Retinal pigment epithelial cell (primary cell): ENCODE results near the gene SLC29A1.
A peak's percentile ranks its signal among the peaks of the same experiment; 100 is the strongest.

Experiments used
- DNase-seq: peaks from one replicate; pipeline ENCODE4 v3.0.0-alpha.2; 2010; ENCODE audit warnings: low read depth
- H3K4me3 ChIP-seq: 2 replicates; pipeline ENCODE4 v1.5.1; 2011; ENCODE audit warnings: mild to moderate bottlenecking, low read length, control low read depth, moderate library complexity
- TF ChIP-seq, protein P1 (sequence below): conservative IDR thresholded peaks from 2 replicates; pipeline ENCODE4 v1.5.1; 2011; ENCODE audit warnings: low read depth, low read length, control low read depth, inconsistent platforms

SLC29A1 gene

DNA sequence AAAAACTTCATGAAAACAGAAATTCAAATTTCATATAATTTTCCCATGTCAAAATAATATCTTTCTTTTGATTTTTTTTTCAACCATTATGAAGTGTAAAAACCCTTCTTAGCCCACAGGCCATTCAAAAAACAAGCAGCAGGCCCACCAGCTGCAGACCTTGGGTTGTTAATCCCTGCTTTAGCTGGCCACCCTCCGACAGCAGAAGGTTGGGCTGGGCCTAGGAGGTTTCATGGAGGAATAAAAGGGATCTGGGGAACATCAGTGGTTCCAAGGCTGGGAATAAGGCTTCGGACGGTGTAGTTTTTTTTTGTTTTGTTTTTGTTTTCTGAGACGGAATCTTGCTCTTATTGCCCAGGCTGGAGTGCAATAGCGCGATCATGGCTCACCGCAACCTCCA lies 19.9 kb downstream of the SLC29A1 start:
- TF ChIP-seq, protein P1, sequence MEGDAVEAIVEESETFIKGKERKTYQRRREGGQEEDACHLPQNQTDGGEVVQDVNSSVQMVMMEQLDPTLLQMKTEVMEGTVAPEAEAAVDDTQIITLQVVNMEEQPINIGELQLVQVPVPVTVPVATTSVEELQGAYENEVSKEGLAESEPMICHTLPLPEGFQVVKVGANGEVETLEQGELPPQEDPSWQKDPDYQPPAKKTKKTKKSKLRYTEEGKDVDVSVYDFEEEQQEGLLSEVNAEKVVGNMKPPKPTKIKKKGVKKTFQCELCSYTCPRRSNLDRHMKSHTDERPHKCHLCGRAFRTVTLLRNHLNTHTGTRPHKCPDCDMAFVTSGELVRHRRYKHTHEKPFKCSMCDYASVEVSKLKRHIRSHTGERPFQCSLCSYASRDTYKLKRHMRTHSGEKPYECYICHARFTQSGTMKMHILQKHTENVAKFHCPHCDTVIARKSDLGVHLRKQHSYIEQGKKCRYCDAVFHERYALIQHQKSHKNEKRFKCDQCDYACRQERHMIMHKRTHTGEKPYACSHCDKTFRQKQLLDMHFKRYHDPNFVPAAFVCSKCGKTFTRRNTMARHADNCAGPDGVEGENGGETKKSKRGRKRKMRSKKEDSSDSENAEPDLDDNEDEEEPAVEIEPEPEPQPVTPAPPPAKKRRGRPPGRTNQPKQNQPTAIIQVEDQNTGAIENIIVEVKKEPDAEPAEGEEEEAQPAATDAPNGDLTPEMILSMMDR: no peak
- DNase-seq: no peak
- no peak overlapping the region for H3K4me3 ChIP-seq

DNA sequence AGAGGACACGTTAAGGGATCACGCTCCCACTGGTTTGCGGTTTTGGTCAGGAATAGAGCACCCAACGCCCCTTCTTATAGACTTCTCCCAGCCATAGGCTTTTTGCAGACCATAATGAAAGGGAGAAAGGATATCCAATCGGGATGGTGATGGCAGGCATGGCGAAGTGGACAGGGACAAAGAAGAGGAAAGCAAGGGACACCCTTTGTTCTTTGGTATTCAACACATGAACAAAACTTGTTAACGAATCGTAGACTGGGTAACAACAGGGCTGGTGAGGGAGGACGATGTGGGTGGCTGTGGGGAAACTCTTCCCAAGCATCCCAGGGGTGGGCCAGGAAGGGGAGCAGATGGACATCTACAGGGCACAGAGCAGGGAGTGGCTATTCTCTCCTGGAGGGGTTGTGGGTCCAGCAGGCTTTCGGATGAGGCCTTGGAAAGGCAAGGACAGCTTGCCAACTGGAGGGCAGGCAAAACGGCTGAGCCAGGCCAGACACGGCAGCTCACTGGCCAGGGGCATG lies 22.1 kb downstream of the SLC29A1 start:
- H3K4me3 ChIP-seq: peak overlapping the region; percentile 100
- DNase-seq: no peak
- TF ChIP-seq, protein P1: no peak

DNA sequence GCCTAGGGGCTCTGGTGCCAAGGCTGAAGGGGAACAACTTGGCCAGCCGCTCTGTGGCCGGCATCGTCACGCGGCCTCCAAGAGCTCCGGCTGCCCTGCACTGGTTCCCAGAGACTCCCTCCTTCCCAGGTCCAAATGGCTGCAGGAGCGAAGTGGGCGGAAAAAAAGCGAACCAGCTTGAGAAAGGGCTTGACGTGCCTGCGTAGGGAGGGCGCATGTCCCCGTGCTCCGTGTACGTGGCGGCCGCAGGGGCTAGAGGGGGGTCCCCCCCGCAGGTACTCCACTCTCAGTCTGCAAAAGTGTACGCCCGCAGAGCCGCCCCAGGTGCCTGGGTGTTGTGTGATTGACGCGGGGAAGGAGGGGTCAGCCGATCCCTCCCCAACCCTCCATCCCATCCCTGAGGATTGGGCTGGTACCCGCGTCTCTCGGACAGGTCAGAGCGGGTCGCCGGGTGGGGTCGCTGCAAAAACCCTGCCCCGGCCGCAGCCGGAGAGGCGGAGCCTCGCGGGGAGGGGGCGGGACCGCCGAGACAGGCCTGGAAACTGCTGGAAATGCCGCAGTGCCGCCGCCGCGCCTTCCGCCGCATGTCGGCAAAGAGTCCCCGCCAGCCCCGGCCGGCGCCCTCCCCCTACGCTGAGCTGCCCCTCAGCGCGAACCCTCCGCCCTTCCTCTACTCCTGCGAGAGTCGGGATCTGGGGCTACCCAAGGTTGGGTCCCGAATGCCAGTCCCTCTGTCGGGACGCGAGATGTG lies 22.7 kb downstream of the SLC29A1 start:
- H3K4me3 ChIP-seq: peak overlapping the region; percentile 100
- TF ChIP-seq, protein P1: peak; percentile 24
- DNase-seq: no peak

DNA sequence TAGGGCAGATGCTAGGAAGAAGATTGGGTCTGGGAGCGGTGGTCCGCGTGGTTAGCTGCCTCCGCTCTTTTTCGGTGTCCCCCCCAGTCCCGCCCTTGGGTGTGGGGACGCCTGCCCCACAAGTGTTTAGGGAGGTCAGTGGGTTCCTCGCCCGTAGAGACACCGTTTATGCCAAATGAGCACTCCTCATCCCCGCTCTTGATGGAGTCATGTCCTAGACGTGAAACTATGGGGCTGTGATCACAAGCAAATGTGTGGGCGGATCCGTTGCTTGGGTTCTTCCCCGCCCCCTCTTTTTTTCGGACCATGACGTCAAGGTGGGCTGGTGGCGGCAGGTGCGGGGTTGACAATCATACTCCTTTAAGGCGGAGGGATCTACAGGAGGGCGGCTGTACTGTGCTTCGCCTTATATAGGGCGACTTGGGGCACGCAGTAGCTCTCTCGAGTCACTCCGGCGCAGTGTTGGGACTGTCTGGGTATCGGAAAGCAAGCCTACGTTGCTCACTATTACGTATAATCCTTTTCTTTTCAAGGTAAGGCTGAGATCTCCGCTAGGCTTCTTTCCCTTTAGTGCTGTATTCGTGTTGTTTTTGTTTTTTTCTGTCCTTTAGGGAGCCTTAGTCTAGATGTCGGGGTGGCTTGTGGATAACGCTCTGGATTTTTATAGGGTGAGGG lies 23.4 kb downstream of the SLC29A1 start, which contains the start of gene HSP90AB1:
TSS of gene HSP90AB1 (plus strand) at position 439 of the 675 bp plus-strand sequence. CDS start 1,529 bp downstream, outside the sequence.
- DNase-seq: peak; percentile 99
- H3K4me3 ChIP-seq: peak within 1 kb of the TSS; percentile 100
- TF ChIP-seq, protein P1: no peak

DNA sequence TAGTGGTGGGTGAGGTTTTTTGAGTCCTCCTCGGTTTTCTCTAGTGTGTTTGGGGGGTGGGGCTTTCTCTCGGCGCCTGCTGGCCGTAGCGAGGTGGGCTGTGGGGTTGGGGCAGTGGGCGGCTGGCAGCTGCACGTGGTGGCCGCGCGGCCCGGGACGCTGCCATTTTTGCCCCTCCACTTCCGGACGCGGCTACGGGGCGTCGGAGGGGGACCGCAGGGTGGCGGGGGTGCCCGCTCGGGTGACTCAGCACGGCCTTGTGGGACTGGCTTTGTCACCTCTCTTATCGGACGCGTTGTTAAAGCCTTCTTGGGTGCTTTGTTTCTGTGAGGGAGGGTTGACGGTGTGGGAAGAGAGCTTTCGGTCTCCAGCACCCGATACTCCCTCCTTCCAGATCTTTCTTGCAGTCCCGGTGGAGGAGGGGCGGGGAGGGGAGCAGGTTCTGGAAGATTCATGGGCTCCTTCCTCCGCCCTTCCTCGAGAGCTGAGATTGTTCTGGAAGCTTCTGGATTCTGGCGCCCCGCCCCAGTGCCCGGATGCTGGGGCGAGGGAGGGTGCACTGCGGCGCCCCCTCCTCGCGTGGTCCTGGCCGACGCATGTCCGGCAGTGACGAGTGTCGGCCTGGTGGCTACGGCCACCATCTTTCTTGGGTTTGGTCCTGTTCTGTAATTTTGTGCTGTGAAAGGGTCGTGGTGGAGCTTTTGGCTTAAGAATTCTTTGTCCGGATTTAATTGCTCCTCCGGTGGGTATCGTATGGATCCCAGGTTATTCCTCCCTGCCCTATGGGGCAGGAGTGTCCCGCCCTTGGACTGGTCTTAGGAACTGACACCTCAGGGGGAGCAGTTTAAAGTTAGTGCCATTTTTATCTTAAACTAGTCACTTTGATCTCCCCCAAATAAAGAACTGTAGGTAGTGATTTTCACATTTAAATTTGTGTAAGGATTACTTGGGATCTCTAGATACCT lies 24.2 kb downstream of the SLC29A1 start:
- TF ChIP-seq, protein P1: no peak
- peak overlapping the region; percentile 100 for H3K4me3 ChIP-seq
- no peak for DNase-seq

DNA sequence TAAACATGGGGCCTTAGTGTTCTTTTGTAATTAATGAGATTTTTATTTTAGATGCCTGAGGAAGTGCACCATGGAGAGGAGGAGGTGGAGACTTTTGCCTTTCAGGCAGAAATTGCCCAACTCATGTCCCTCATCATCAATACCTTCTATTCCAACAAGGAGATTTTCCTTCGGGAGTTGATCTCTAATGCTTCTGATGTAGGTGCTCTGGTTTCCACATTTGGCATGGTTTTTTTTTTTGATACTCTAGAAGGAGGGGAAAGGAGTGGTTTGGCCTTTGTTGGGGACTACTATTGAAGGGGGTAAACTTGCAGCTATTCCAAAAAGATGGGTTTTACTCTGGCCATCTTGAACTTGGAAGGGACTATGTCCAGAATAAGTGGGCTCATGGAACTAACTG lies 25.2 kb downstream of the SLC29A1 start:
- no peak for DNase-seq
- H3K4me3 ChIP-seq: peak overlapping the region; percentile 100
- TF ChIP-seq, protein P1: no peak
